Subcutaneous abdominal adipose tissue (tissue), 5 donors: ENCODE measurements around the gene OVOL1.

ENCODE experiments used
- H3K27ac ChIP-seq: one replicate; pipeline ENCODE4 v1.7.0; 2013; ENCODE audit warnings: low read depth, mild to moderate bottlenecking, inconsistent platforms, low read length, moderate library complexity
- H3K27me3 ChIP-seq, 5 donors: one replicate each; pipeline ENCODE4 v1.7.0; 2013; ENCODE audit warnings: low read length in 5 of 5, inconsistent platforms in 1 of 5; ENCODE audit not compliant: control insufficient read depth in 5 of 5, insufficient read depth in 4 of 5
- H3K36me3 ChIP-seq, 5 donors: one replicate each; pipeline ENCODE4 v1.7.0; 2013; ENCODE audit warnings: low read length in 5 of 5; ENCODE audit not compliant: control insufficient read depth in 5 of 5, insufficient read depth in 5 of 5
- H3K4me1 ChIP-seq, 5 donors: one replicate each; pipeline ENCODE4 v1.7.0; 2013; ENCODE audit warnings: low read length in 5 of 5, mild to moderate bottlenecking in 3 of 5, moderate library complexity in 1 of 5; ENCODE audit not compliant: control insufficient read depth in 5 of 5, insufficient read depth in 5 of 5
- H3K4me3 ChIP-seq, 5 donors: one replicate each; pipeline ENCODE4 v1.7.0; 2013; ENCODE audit warnings: low read length in 5 of 5, low read depth in 1 of 5
- H3K9ac ChIP-seq, 5 donors: one replicate each; pipeline ENCODE4 v1.7.0; 2013; ENCODE audit warnings: low read length in 5 of 5, mild to moderate bottlenecking in 4 of 5, moderate library complexity in 3 of 5
- H3K9me3 ChIP-seq, 5 donors: one replicate each; pipeline ENCODE4 v1.7.0; 2013; ENCODE audit warnings: low read length in 5 of 5; ENCODE audit not compliant: control insufficient read depth in 5 of 5
- donor health status: healthy.
- donor health status: healthy.
- donor health status: healthy.
- donor health status: healthy.
- donor health status: healthy.

Gene OVOL1

DNA sequence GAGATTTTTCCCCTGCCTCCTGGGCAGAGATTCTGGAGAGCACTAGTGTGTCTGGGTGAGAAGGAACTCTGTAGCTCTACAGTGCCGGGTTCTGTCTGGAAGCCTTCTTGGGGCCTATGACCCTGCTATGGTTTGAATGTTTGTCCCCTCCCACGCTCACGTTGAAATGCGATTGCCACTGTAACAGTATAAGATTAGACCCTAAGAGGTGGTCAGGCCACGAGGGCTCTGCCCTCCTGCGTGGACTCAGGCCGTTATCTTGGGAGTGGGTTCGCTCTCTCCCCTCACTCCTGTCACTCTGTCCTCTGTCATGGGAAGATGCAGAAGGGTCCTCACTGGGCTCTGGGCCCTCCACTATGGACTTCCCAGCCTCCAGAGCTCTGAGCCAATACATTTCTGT, 9.6 kb upstream of the OVOL1 start:
- Histone ChIP-seq H3K9ac (peak overlapping the region in 3 of 5 donors; percentile 30 to 50 (median 37)), H3K36me3 (peaks cover 0 to 26% (median 22%) of the 10 kb centered on the region in 5 donors), H3K9me3 (no peaks in the 10 kb centered on the region), H3K4me1 (peaks cover 7 to 58% (median 51%) of the 10 kb centered on the region in 5 donors), H3K4me3 (no peak overlapping the region), H3K27me3 (no peaks in the 10 kb centered on the region), H3K27ac (peak overlapping the region; percentile 78)

- H3K9ac ChIP-seq, result peak overlapping the region in 2 of 5 donors; percentile 37 to 50
- peaks cover 0 to 26% (median 22%) of the 10 kb centered on the region in 5 donors for H3K36me3 ChIP-seq
- H3K27me3 ChIP-seq, result no peaks in the 10 kb centered on the region
- peaks cover 7 to 58% (median 51%) of the 10 kb centered on the region in 5 donors for H3K4me1 ChIP-seq
- no peaks in the 10 kb centered on the region for H3K9me3 ChIP-seq
- no peak overlapping the region for H3K4me3 ChIP-seq
- peak overlapping the region; percentile 78 for H3K27ac ChIP-seq
Measured at GRCh38 chr11:65777821-65778361, 9.0 kb upstream of the OVOL1 start.

GRCh38 chr11:65778431-65778900, 8.4 kb upstream of the OVOL1 start:
- H3K9ac ChIP-seq, result peak overlapping the region in 1 of 5 donors; percentile 37
- peaks cover 7 to 58% (median 51%) of the 10 kb centered on the region in 5 donors for H3K4me1 ChIP-seq
- no peaks in the 10 kb centered on the region for H3K9me3 ChIP-seq
- H3K36me3 ChIP-seq, result peaks cover 0 to 26% (median 22%) of the 10 kb centered on the region in 5 donors
- no peak overlapping the region for H3K27ac ChIP-seq
- no peaks in the 10 kb centered on the region for H3K27me3 ChIP-seq
- H3K4me3 ChIP-seq, result no peak overlapping the region

DNA sequence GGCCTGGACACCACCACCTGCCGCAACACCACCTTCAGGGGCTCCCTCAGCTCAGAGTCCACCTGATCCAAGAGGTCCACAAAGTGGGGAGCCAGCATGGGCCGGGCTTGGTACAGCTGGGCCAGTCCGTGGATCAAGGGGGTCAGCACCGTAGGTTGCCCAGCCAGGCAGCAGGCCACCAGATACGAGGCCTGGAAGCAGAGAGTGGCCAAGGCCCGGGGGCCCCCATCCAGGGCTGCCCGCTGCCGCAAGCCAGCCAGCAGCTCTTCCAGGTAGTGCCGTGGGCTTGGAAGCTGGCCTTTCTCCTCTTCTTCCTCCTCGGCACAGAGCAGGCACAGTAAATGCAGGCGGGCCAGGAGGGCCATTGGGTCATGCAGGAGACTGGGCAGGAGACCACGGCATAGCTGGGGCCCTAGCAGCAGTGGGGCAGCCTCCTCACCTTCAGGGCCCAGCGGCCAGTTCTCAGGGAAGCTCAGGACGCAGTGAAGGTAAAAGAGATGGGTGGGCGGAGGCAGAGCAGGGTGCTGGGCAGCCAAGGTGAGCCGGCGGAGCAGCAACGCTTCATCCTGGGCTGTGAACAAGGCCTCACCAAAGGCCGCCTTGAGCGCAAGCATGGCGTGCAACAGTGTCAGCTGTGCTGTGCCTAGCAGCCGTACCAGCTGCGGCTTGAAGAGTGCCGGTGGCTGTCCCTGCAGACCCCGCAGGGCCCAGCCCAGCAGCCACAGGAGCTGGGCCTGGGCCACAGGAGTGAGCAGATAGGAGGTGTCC, 7.8 kb upstream of the OVOL1 start:
- H3K4me3 ChIP-seq, result peak overlapping the region in 4 of 5 donors; percentile 82 to 87 (median 84)
- peak overlapping the region in 4 of 5 donors; percentile 83 to 95 (median 90) for H3K9ac ChIP-seq
- H3K27me3 ChIP-seq, result no peaks in the 10 kb centered on the region
- peaks cover 7 to 58% (median 51%) of the 10 kb centered on the region in 5 donors for H3K4me1 ChIP-seq
- H3K9me3 ChIP-seq, result no peaks in the 10 kb centered on the region
- H3K27ac ChIP-seq, result peak overlapping the region; percentile 85
- H3K36me3 ChIP-seq, result peaks cover 0 to 26% (median 22%) of the 10 kb centered on the region in 5 donors

DNA sequence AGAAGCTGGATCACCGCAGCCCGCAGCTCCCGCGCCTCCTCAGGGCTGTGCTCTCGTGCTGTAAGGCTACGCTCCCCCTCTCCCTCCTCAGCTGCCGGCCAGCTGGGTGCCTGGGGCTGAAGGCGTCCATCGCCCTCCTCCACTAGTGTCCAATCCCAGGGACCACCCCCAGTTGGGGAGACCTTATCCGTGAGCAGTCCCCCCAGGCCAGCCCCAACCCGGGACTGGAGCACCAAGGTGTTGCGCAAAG, 7.3 kb upstream of the OVOL1 start:
- no peaks in the 10 kb centered on the region for H3K9me3 ChIP-seq
- H3K27ac ChIP-seq, result peak overlapping the region; percentile 85
- H3K9ac ChIP-seq, result peak overlapping the region in 4 of 5 donors; percentile 83 to 95 (median 90)
- peaks cover 0 to 26% (median 22%) of the 10 kb centered on the region in 5 donors for H3K36me3 ChIP-seq
- H3K4me1 ChIP-seq, result peaks cover 7 to 56% (median 51%) of the 10 kb centered on the region in 5 donors
- H3K27me3 ChIP-seq, result peaks cover 0 to 3% (median 0%) of the 10 kb centered on the region in 5 donors
- peak overlapping the region in 4 of 5 donors; percentile 82 to 87 (median 84) for H3K4me3 ChIP-seq

- Histone ChIP-seq H3K27me3 (peaks cover 0 to 4% (median 0%) of the 10 kb centered on the region in 5 donors), H3K9ac (peak overlapping the region in 4 of 5 donors; percentile 83 to 95 (median 90)), H3K27ac (peak overlapping the region; percentile 85), H3K4me3 (peak overlapping the region; percentile 19 to 87 (median 83)), H3K9me3 (no peaks in the 10 kb centered on the region), H3K4me1 (peaks cover 7 to 53% (median 51%) of the 10 kb centered on the region in 5 donors), H3K36me3 (peaks cover 0 to 26% (median 22%) of the 10 kb centered on the region in 5 donors)
Measured at GRCh38 chr11:65779919-65780769, 6.7 kb upstream of the OVOL1 start.

- Histone ChIP-seq H3K36me3 (peaks cover 0 to 26% (median 22%) of the 10 kb centered on the region in 5 donors), H3K4me1 (peaks cover 7 to 53% (median 46%) of the 10 kb centered on the region in 5 donors), H3K4me3 (peak within 1 kb of the TSS; percentile 19 to 87 (median 83))
Measured at GRCh38 chr11:65780770-65781151, 6.1 kb upstream of the OVOL1 start, which contains the start of gene AP5B1. TSS of gene AP5B1 (minus strand) at chr11:65780976. CDS start at chr11:65780591, 385 bp downstream.

DNA sequence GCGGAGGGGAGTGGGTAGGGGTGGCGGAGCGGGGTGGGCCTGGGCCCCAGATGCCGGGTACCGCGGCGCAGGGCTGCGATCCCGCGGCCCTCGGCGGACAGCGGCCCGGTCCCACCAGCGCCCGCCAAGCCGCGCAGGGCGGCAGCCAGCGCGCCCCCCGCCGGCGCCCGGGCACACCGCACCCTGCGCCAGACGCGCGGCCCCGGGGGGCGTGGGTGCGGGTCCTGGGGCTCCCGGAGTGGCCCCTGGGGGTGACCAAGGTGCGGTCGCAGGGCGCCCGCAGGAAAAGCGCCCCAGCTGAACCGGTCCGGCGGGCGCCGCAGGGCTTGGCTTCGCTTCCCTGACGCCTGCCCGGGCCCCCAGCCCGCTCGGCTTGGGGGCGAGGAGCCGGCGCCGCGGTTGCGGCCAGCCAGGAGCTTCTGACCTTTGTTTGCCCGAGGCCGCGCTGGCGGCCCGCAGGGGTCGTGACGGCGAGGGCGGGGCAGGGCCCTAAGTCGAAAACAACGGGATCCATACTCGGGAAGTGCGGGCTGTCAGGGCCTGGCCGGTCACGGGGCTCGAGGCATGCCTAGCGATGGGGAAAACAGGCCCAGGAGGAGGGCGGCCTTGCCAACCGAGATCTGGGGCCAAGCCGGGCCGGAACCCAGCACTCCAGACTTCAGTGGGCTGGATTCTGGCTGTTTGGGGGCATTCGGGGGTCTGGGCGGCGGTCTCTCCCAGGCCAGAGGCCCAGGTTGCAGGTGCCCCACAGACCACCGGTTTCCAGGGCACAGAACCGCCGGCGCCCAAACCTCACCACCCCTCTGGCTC, 5.5 kb upstream of the OVOL1 start:
- Histone ChIP-seq H3K27me3 (peaks cover 11 to 16% (median 12%) of the 10 kb centered on the region in 5 donors), H3K9me3 (no peaks in the 10 kb centered on the region), H3K36me3 (peaks cover 0 to 26% (median 22%) of the 10 kb centered on the region in 5 donors), H3K27ac (no peak overlapping the region), H3K4me3 (peak overlapping the region in 4 of 5 donors; percentile 38 to 62 (median 48)), H3K4me1 (peaks cover 7 to 54% (median 45%) of the 10 kb centered on the region in 5 donors), H3K9ac (peak overlapping the region in 3 of 5 donors; percentile 66 to 71 (median 70))

More at GRCh38 chr11:65780770-65781151, 6.1 kb upstream of the OVOL1 start, which contains the start of gene AP5B1:
- peak within 1 kb of the TSS in 4 of 5 donors; percentile 83 to 95 (median 90) for H3K9ac ChIP-seq
- no peaks in the 10 kb centered on the region for H3K9me3 ChIP-seq
- peak within 1 kb of the TSS; percentile 85 for H3K27ac ChIP-seq
- H3K27me3 ChIP-seq, result peaks cover 5 to 11% (median 6%) of the 10 kb centered on the region in 5 donors
